Measurements from ENCODE around the gene LHX2.

The LHX2 gene

DNA sequence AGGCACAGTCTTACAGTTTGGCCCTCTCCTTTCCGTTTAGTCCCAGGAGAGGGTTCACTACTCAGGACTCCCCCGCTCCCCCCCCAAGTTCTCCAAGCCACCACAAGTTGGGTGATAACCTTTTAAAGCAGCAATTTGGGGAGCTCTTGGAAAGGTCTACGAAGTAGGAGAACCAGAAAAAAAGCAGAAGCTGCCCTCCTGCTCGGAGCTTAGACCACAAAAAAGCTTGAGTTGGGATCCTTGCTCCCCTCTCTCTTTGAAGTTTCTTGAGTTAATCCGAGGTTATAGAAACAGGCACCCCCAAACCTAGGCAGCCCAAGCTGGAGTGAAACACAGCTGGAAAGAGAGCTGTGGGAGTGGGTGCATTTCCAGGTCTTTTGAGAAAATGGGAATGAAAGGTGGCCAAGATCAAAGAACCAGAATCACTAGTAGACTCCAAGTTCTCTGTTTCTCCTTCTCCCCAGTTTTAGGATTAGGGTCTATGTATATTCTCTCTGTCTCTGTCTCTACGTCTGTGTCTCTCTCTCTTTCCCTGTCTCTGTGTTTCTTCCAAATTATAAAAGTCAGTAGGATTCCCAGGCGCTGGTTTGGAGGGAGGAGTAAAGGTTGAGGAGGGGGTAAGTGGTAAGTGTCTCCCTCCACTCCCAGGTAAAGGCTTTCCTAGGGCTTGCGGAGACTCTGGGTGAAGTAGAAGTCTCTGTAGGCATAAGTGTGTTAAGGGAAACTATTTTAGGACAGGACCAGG is 2.8 kb downstream of the LHX2 start:
- no peak for DNase-seq

- DNase-seq: no peak
These were observed 3.5 kb downstream of the LHX2 start for GRCh38 chr9:124014956-124015660.

DNA sequence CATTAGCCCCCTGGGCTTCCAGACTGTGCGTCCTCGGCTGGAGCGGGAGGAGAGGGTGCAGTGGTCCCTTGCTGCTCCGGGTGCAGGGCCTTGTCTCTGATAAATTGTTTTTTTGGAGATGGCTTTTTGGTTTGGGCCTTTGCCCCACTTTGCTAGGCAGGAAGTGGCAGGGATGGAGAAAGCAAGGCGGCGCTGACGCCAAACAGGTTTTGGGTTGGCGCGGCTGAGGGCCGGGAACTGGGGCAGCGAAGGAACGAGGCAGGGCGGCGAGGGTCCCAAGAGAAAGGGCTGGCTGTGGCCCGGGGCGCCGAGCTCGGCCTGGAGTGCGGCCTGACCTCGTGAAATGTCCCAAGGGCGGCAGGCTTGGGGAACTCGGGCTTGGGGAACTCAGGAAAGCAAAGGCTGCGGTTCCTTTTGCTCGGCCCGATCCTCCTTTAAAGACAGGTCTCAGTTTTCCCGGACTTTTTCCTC is 4.1 kb downstream of the LHX2 start:
- DNase-seq: no peak

DNA sequence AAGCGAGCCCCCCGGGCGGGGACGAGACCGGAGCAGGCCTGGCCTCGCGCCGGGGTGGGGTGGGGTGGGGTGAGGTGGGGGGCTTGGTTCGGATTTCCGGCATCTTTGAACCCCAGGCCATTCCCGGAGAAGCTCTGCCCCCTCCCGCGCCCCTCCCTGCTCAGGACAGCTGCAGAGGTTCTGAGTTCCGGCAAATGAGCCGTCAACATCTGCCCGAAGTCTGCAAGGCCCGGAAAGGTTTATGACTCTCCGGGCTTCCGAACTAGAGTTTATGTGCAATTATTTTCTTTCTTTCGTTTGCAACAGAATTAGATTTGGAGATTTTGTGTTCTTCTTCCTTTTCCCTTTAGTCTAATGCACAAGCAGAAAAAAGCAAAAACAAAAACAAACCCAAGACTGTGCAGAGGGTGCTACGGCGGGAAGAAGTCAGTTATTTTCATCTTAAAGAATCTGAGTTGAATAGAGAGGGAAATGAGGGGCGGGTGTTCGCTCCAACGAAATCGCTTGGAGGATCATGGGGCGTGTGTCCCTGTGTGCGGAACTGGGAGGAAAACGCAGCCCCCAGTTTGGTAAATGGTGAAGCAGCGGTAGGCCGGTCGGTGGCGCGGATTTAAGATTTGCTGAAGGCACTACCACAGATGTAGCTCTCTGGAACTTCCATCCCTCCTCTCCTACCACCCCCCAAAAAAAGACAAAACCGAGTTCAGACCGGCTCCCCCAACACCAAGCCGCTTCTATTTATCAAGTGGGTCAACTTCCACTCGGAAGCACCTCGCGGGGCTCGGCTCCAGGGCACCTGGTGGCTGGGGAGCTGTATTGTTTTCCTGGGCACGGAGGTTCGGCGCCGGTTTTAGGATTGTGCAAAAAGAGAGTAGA is 4.8 kb downstream of the LHX2 start:
- no peak for DNase-seq

- no peak for DNase-seq
These were observed 5.7 kb downstream of the LHX2 start for GRCh38 chr9:124017051-124017928.

- DNase-seq: no peak
These were observed 6.6 kb downstream of the LHX2 start for GRCh38 chr9:124017929-124018729.

DNA sequence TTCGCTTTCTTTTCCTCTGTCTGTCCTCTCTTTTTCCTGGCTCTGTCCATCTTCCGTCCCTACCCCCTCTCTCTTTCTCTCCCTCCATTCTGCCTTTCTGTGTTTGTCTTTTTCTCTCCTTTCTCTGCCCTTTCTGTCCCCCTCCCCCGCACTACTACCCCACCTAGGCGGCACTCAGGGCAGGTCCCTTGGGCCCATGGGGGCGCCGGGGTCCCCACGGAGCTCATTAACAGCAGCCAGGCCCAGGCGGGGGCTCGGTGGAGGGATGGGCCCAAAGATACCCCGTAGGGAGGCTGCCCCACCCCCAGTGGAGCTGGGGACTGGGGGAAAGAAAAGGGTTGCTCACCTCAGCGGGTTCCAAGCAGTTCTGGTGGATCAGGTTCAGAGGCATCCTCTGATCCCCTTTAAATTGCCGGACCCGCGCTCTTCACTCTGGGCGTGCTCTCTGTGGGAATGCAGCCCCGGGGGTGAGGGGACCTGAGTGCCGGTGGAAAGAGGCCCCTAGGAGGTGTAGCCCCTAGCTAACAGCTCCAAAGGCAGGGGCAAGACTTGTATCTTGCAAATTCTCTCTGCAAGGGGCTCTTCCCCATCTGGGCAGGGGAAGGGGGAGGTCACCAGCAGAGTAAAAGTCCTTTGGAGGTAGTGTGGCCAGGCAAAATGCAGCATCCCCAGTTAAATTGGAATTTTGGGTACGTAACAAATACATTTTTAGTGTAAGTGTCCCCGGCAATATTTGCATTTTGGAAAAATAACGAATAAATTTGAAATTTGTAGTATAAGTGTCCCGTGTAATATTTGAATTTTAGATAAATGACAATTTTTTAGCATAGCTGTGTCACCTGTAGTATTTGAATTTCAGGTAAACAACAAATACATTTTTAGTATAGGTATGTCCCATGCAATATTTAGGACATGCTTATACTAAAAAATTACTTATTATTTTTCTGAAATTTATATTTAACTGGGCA is 7.4 kb downstream of the LHX2 start:
- no peak for DNase-seq

GRCh38 chr9:124019771-124020519 is 8.4 kb downstream of the LHX2 start:
- DNase-seq: no peak

DNA sequence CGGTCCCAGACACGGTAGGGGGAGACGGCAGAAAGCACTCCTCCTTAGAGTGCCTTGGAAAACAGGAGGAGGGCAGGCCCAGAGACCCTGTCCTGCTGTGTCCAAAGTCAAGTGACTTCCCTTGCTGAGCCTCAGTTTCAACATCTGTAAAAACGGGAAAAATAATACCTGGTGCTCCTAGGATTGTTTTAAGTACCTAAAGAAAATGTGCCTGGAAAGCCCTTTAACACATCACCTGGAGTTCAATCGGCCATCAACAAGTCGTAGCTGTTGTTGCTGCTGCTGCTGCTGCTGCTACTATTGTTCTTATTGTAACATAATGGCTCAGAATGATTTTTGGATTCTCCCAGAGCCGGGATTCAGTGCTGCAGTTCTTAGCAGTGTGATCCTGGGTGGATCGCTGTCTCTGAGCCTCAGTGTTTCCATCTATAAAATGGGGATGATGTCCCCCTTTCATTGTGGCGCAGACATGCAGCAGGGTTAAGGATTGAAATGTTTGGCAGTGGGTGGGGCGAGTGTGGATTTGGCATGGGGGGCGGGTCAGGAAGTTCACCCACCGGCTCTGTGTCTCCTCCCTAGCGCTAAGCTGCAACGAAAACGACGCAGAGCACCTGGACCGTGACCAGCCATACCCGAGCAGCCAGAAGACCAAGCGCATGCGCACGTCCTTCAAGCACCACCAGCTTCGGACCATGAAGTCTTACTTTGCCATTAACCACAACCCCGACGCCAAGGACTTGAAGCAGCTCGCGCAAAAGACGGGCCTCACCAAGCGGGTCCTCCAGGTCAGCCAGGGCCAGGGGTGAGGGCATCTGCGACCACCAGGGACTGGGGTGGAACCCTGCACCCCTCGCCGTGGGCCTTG is 9.2 kb downstream of the LHX2 start:
- no peak for DNase-seq

DNA sequence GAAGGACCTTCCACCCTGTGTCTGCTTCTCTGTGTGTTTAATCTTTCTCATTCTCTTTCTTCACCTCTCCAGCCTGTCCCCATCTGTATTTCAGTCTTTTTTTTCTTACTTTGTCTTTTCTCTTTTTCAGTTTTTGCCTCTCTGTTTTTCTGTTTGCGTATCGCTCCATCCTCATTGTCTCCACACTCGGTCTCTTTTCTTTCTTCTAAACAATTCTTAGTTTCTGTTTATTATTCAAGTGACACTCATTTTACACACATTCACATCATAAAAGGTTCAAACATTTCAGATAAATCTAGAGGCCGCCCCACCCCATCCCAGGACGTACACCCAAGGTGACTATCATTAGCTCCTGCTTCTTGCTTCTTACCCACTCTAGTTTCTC is 9.8 kb downstream of the LHX2 start:
- DNase-seq: no peak

GRCh38 chr9:124022201-124023121 is 10.9 kb downstream of the LHX2 start:
- no peak for DNase-seq

- no peak for DNase-seq
These were observed 12.5 kb downstream of the LHX2 start for GRCh38 chr9:124024107-124024506.

DNA sequence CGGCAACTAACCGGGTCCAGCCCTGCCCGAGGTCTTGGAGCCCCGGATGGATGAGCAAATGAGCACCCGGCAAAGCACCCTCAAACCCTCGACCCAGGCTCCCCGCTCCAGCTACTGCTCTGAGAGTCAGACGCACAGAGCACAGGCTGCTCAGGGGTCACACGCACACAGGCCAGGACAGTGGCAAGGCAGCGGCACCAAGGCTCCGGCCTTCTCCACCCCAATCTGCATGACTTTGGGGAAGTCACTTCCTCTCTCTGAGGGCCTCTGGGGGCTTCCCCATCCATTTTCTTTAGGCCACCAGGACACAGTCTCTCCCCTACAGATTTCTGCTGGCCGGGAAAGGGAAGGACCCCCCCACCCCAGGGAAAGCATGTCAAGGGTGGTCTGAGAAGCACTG is 18.0 kb downstream of the LHX2 start:
- no peak for DNase-seq

DNA sequence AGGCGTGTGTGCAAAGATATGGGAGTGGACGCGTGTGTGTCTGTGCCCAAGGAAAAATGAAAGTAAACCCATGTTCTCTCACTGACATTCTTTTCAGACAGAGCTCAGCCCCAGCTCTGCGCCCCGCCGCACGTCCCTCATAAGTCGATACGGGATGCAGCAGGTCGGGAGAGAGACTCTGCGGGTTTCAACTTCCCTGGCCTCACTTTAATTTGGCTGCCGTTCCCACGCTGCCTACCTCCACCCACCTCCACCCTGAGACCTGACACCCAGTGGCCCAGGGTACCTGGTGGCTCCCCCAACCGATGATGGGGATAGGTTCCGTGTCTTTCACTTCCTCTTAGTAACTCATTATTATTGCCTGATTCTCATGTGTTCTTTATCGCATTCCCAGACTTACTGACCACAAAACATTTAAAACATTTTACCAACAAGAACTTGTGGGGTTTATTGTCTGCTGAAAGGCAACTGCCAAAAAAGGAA is 19.4 kb downstream of the LHX2 start:
- no peak for DNase-seq

GRCh38 chr9:124032247-124032646 is 20.7 kb downstream of the LHX2 start:
- no peak for DNase-seq

DNA sequence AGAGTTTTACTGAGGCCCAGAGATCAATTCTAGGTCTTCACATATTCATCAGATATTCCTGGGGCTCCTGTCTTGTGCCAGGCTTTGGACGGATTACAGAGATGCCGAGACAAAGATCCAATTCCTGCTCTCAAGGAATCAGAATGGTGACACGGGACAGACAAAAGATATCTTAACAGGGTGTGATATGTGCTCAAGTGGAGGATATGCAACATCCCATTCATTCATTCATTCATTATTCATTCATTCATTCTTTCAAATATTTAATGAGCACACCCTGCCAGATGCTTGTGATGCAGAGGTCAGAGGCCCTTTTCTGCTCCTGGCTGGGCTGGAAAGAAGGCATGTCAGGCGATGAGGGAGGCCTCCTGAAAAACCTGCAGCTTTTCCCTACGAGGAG is 21.8 kb downstream of the LHX2 start:
- no peak for DNase-seq

DNA sequence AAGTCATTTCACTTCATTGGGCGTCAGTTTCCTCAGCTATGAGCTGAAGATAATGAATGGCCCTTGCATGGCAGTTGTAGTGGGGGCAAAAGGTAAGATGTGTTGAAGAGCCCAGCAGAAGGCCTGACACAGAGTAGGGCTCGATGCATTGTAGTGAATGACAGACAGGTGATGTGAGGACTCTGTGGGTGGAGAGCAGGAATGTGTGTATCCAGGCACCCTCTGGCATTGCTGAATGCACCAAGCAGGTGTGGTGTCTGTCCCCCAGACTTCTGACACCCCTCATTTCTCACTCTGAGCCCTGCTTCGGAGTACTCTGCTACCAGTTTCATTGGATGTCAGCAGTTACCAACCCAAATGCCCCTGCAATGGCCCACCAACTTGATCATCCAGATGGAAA is 22.4 kb downstream of the LHX2 start:
- no peak for DNase-seq
